Stimulated activated CD4-positive, alpha-beta T cell treated with anti-CD3 and anti-CD28 coated beads, Interleukin-1b, Interleukin-23, amount 100 ng/mL, for 4 hours (primary cell): ENCODE measurements around the gene PTPRT.

Source experiments
- DNase-seq, 2 donors: peaks; one replicate each; pipeline ENCODE4 v3.0.0-alpha.2; 2020; ENCODE audit warnings: low read depth in 2 of 2

Gene PTPRT

GRCh38 chr20:43022568-43022967, 167.1 kb downstream of the PTPRT start:
- no peak for DNase-seq

GRCh38 chr20:43022081-43022480, 167.6 kb downstream of the PTPRT start:
- no peak for DNase-seq

- no peak for DNase-seq
Measured at GRCh38 chr20:43017241-43018030, 172.3 kb downstream of the PTPRT start.

- DNase-seq: no peak
Measured at GRCh38 chr20:43016257-43016656, 173.4 kb downstream of the PTPRT start.

- DNase-seq: no peak
Measured at GRCh38 chr20:43015566-43015965, 174.1 kb downstream of the PTPRT start.

GRCh38 chr20:43014206-43014605, 175.5 kb downstream of the PTPRT start:
- DNase-seq: no peak

- no peak for DNase-seq
Measured at GRCh38 chr20:43011491-43011890, 178.2 kb downstream of the PTPRT start.

GRCh38 chr20:43009532-43009931, 180.2 kb downstream of the PTPRT start:
- DNase-seq: no peak

GRCh38 chr20:43007525-43007924, 182.2 kb downstream of the PTPRT start:
- DNase-seq: no peak

GRCh38 chr20:43006651-43007375, 182.9 kb downstream of the PTPRT start:
- no peak for DNase-seq

GRCh38 chr20:43003318-43003944, 186.3 kb downstream of the PTPRT start:
- no peak for DNase-seq

GRCh38 chr20:42996141-42996540, 193.6 kb downstream of the PTPRT start:
- no peak for DNase-seq

- no peak for DNase-seq
Measured at GRCh38 chr20:42988319-42988718, 201.4 kb downstream of the PTPRT start.

GRCh38 chr20:42987376-42988114, 202.2 kb downstream of the PTPRT start:
- DNase-seq: no peak

- no peak for DNase-seq
Measured at GRCh38 chr20:42986143-42986773, 203.4 kb downstream of the PTPRT start.

GRCh38 chr20:42985628-42986027, 204.1 kb downstream of the PTPRT start:
- DNase-seq: no peak

- DNase-seq: no peak
Measured at GRCh38 chr20:42982218-42982617, 207.5 kb downstream of the PTPRT start.

GRCh38 chr20:42981253-42981652, 208.5 kb downstream of the PTPRT start:
- DNase-seq: no peak

GRCh38 chr20:42979720-42980119, 210.0 kb downstream of the PTPRT start:
- DNase-seq: no peak

- no peak for DNase-seq
Measured at GRCh38 chr20:42978184-42978974, 211.3 kb downstream of the PTPRT start.

GRCh38 chr20:42975974-42976373, 213.7 kb downstream of the PTPRT start:
- no peak for DNase-seq
